Heart left ventricle (tissue), 16 donors: ENCODE measurements around the gene ST7. TPM values are rescaled to one million over a fixed set of nuclear protein-coding genes. Genes with fewer than 3 reads are reported as not detected.

Experiments
- ATAC-seq, 4 donors: fragments of 200-7000 bp; cut with Tn5 transposase; one replicate each; pipeline ENCODE4 v1.9.1; 2020 to 2022; ENCODE audit warnings: moderate library complexity in 4 of 4, mild to moderate bottlenecking in 3 of 4, moderate number of reproducible peaks in 1 of 4
- DNase-seq, 5 donors: peaks; one replicate each; pipeline ENCODE4 v3.0.0-alpha.2; 2020
- H3K27ac ChIP-seq, 12 donors: fragments of 200-600 bp; sonication (generic) in 4 of 12; one replicate each; pipeline versions ENCODE4 v1.5.0 to v1.8.0; 2016 to 2022; ENCODE audit warnings: mild to moderate bottlenecking in 2 of 12
- H3K27me3 ChIP-seq, 9 donors: fragments of 200-600 bp; sonication (generic) in 2 of 9; one replicate each; pipeline versions ENCODE4 v1.5.1 to v1.8.0; 2016 to 2022; ENCODE audit warnings: mild to moderate bottlenecking in 3 of 9
- H3K36me3 ChIP-seq, 9 donors: fragments of 200-600 bp; sonication (generic) in 2 of 9; one replicate each; pipeline versions ENCODE4 v1.5.0 to v1.8.0; 2018 to 2022; ENCODE audit warnings: mild to moderate bottlenecking in 2 of 9
- H3K4me1 ChIP-seq, 12 donors: fragments of 200-600 bp; sonication (generic) in 4 of 12; one replicate each; pipeline versions ENCODE4 v1.5.0 to v1.8.0; 2016 to 2022; ENCODE audit warnings: mild to moderate bottlenecking in 3 of 12
- H3K4me3 ChIP-seq, 12 donors: fragments of 200-600 bp; sonication (generic) in 4 of 12; one replicate each; pipeline versions ENCODE4 v1.5.0 to v1.8.0; 2017 to 2022; ENCODE audit warnings: mild to moderate bottlenecking in 9 of 12, moderate library complexity in 4 of 12
- H3K9me3 ChIP-seq, 12 donors: fragments of 200-600 bp; sonication (generic) in 4 of 12; one replicate each; pipeline versions ENCODE4 v1.5.0 to v1.8.0; 2016 to 2022; ENCODE audit warnings: mild to moderate bottlenecking in 1 of 12
- CTCF ChIP-seq, 12 donors: fragments of 200-600 bp; sonication (generic) in 4 of 12; IDR thresholded peaks; one replicate each; pipeline versions ENCODE4 v1.5.0 to v1.8.0; 2018 to 2022; ENCODE audit warnings: antibody characterized with exemption in 12 of 12, mild to moderate bottlenecking in 5 of 12
- POLR2A ChIP-seq, 2 donors: fragments of 450-650 bp; IDR thresholded peaks; one replicate each; pipeline ENCODE4 v1.6.1; 2017; ENCODE audit warnings: antibody characterized with exemption in 2 of 2, mild to moderate bottlenecking in 2 of 2, moderate library complexity in 2 of 2
- WGBS, 4 donors: extraction: QIAGEN DNeasy Blood & Tissue Kit in 2 of 4; methylation state at CpG; one replicate each; pipeline versions ENCODE4 v1.1.5 to v1.1.7; 2013 to 2018; 5-methylcytosine and 5-hydroxymethylcytosine counted together
- intact Hi-C, 10 donors: fragments of 100-400 bp; cut with DNase I; formaldehyde crosslinking; loops; one replicate each; pipeline versions ENCODE4 v1.11.1 to v1.14.2; 2022
- polyA plus RNA-seq, 2 donors: library from polyadenylated mRNA; stranded (reverse); fragments of 200-250 nt; gene quantifications; one replicate each; pipeline ENCODE4 v1.2.3, GENCODE V29; 2013
- total RNA-seq, 9 donors: library from RNA; depleted of rRNA in 2 of 9; stranded (reverse); fragments of >200 nt in 2 of 9; fragmentation: NEBNext Ultra II Directional in 3 of 9; extraction: Animal tissue kit (Norgen Biotek cat#: 25700) in 3 of 9; gene quantifications; one replicate each; pipeline versions ENCODE4 v1.1.0 to v1.2.4, GENCODE V29; 2016 to 2023
- donor health status: ischemic (EF 13 %, LVEDD 7.1; RV severe dilation, severe dysfunction).
- donor health status: healthy with polysubstance abuse.
- donor health status: DM: no; HTN: yes; CAD: no.
- donor health status: DM: no; HTN: no; CAD: no.
- donor health status: ischemic (EF 25% LVEDD 6.9; RV normal size, moderate dysfunction).
- donor health status: ischemic (EF 25% LVEDD 5.7; RV mildly dilated, moderate dysfunction).
- donor health status: healthy.
- donor health status: DM: yes; HTN: yes; CAD: no.
- donor health status: ischemic (EF 35%, LVEDD 5.7; RV mildly dilated, moderate dysfunction).
- donor health status: nonischemic (EF 11% LVEDD 7.7; RV severe dilation, severe dysfunction).
- donor health status: DM: yes; HTN: yes; CAD: no.
- donor health status: PGD.
- donor health status: ischemic (EF 29% LVEDD 5.4; RV normal size, mild dysfunction).
- donor health status: nonischemic (EF 23%, LVEDD 6.1; RV moderate dilation, normal function).

ST7 gene
- total and polyA plus RNA-seq, 11 donors: 16.0 to 41.3 (median 25.5) TPM

GRCh38 chr7:117036836-117037235 lies 83.5 kb downstream of the ST7 start:
- H3K27ac ChIP-seq: no peak overlapping the region
- peaks cover 0 to 5% (median 0%) of the 10 kb centered on the region in 12 donors for H3K9me3 ChIP-seq
- intact Hi-C loops: no loop called here
- H3K4me3 ChIP-seq: no peak overlapping the region
- 63 to 84% (median 71%) methylated on average over 5 of the region's 5 CpGs for WGBS, 4 donors
- no peaks in the 10 kb centered on the region for H3K36me3 ChIP-seq
- DNase-seq (peak in 1 of 5 donors; percentile 26), ATAC-seq (peak; percentile 46 to 68 (median 56))
- H3K4me1 ChIP-seq: peaks cover 0 to 28% (median 17%) of the 10 kb centered on the region in 12 donors
- TF ChIP-seq CTCF (IDR thresholded peaks at IDR 0.05) (no peak), POLR2A (IDR thresholded peaks at IDR 0.05) (no peak)
- H3K27me3 ChIP-seq: no peaks in the 10 kb centered on the region

DNA sequence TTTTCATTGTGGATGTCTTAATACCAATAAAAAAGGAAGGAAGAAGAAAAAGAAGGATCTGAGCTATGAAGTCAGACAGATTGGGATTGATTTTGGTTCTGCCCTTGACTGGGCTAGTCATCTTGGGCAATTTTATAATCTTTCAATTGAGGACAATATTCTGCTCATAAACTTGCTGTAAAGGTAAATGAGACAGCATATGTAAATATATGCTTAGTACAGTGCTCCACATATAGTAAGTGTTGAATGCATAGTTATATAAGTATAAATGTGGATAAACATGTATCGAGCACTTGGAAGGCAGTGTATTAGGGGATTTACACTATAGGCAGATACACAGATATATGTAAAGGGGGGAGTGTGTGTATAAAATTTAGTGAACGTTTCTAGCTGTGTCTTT lies 85.1 kb downstream of the ST7 start:
- Histone ChIP-seq H3K4me3 (no peak overlapping the region), H3K9me3 (peaks cover 0 to 6% (median 0%) of the 10 kb centered on the region in 12 donors), H3K4me1 (peaks cover 0 to 39% (median 17%) of the 10 kb centered on the region in 12 donors), H3K36me3 (no peaks in the 10 kb centered on the region), H3K27ac (no peak overlapping the region), H3K27me3 (no peaks in the 10 kb centered on the region)
- no peak for DNase-seq
- 73 to 78% (median 76%) methylated on average over 2 of the region's 2 CpGs for WGBS, 4 donors
- intact Hi-C loops: no loop called here
- TF ChIP-seq POLR2A (IDR thresholded peaks at IDR 0.05) (no peak), CTCF (IDR thresholded peaks at IDR 0.05) (no peak)
- no peak for ATAC-seq

- Histone ChIP-seq H3K36me3 (no peaks in the 10 kb centered on the region), H3K27ac (no peak overlapping the region), H3K4me1 (peaks cover 0 to 30% (median 15%) of the 10 kb centered on the region in 12 donors), H3K27me3 (no peaks in the 10 kb centered on the region), H3K4me3 (no peak overlapping the region), H3K9me3 (peaks cover 0 to 6% (median 0%) of the 10 kb centered on the region in 12 donors)
- intact Hi-C loops: loop anchor here in 1 of 10 donors (5.0 kb wide), 1 partner anchor 49 kb away; no protein-coding TSS in a partner anchor
- ATAC-seq (no peak), DNase-seq (no peak)
- 94 to 98% (median 95%) methylated on average over 2 of the region's 2 CpGs for WGBS, 4 donors
- TF ChIP-seq CTCF (IDR thresholded peaks at IDR 0.05) (no peak), POLR2A (IDR thresholded peaks at IDR 0.05) (no peak)
These were observed 87.7 kb downstream of the ST7 start for GRCh38 chr7:117041007-117041406.

- no peak overlapping the region for H3K4me3 ChIP-seq
- 41 to 68% (median 60%) methylated on average over 3 of the region's 3 CpGs for WGBS, 4 donors
- H3K27ac ChIP-seq: no peak overlapping the region
- no peaks in the 10 kb centered on the region for H3K36me3 ChIP-seq
- H3K27me3 ChIP-seq: no peaks in the 10 kb centered on the region
- peaks cover 0 to 6% (median 0%) of the 10 kb centered on the region in 12 donors for H3K9me3 ChIP-seq
- H3K4me1 ChIP-seq: peaks cover 0 to 30% (median 14%) of the 10 kb centered on the region in 12 donors
- ATAC-seq: no peak
- TF ChIP-seq POLR2A (IDR thresholded peaks at IDR 0.05) (no peak), CTCF (IDR thresholded peaks at IDR 0.05) (no peak)
- intact Hi-C loops: loop anchor here in 1 of 10 donors (5.0 kb wide), 1 partner anchor 50 kb away; no protein-coding TSS in a partner anchor
- DNase-seq: no peak
These were observed 88.5 kb downstream of the ST7 start for GRCh38 chr7:117041822-117042221.
